GM19099 (cell line): ENCODE results near the gene CBLC.

Experiments
- POLR2A ChIP-seq: IDR thresholded peaks from 3 replicates; pipeline ENCODE4 v1.6.1; 2011; ENCODE audit warnings: low read depth; ENCODE audit not compliant: insufficient read length; ENCODE audit errors: extremely low read depth

CBLC gene

GRCh38 chr19:44777715-44778347 lies at the start of gene CBLC:
CBLC (plus strand) TSS chr19:44777890; CDS start chr19:44777932, 42 bp downstream.
- no peak for TF ChIP-seq POLR2A

GRCh38 chr19:44728178-44728577 lies 49.5 kb upstream of the CBLC start:
- no peak for TF ChIP-seq POLR2A

GRCh38 chr19:44729516-44730033 lies 48.1 kb upstream of the CBLC start:
- TF ChIP-seq POLR2A: no peak

- TF ChIP-seq POLR2A: no peak
Measured at GRCh38 chr19:44731081-44731480, 46.6 kb upstream of the CBLC start.

- no peak for TF ChIP-seq POLR2A
Measured at GRCh38 chr19:44731622-44732021, 46.1 kb upstream of the CBLC start.

GRCh38 chr19:44732235-44733014 lies 45.3 kb upstream of the CBLC start:
- TF ChIP-seq POLR2A: no peak

- TF ChIP-seq POLR2A: no peak
Measured at GRCh38 chr19:44734357-44734756, 43.3 kb upstream of the CBLC start.

GRCh38 chr19:44735011-44735410 lies 42.7 kb upstream of the CBLC start:
- TF ChIP-seq POLR2A: no peak

- no peak for TF ChIP-seq POLR2A
Measured at GRCh38 chr19:44737238-44738071, 40.2 kb upstream of the CBLC start.

- no peak for TF ChIP-seq POLR2A
Measured at GRCh38 chr19:44738136-44738535, 39.6 kb upstream of the CBLC start.

GRCh38 chr19:44738603-44739558 lies 38.8 kb upstream of the CBLC start:
- no peak for TF ChIP-seq POLR2A

- no peak for TF ChIP-seq POLR2A
Measured at GRCh38 chr19:44740351-44740824, 37.3 kb upstream of the CBLC start.

GRCh38 chr19:44741258-44741731 lies 36.4 kb upstream of the CBLC start:
- no peak for TF ChIP-seq POLR2A

- TF ChIP-seq POLR2A: no peak
Measured at GRCh38 chr19:44741841-44742329, 35.8 kb upstream of the CBLC start.
